ENCODE data around the gene RXRA.
"Not testable (repeated sequence)": the region's sequence is repeated elsewhere in the genome, so short reads cannot be mapped to it uniquely, and the experiment has no call there.

RXRA gene

GRCh38 chr9:134294153-134295071 is 31.8 kb upstream of the RXRA start:
- DNase-seq (ENCODE audit: low read depth) = no peak

- no peak for DNase-seq (ENCODE audit: low read depth)
These were observed 31.0 kb upstream of the RXRA start for GRCh38 chr9:134295101-134295745.

GRCh38 chr9:134295746-134296250 is 30.5 kb upstream of the RXRA start:
- DNase-seq (ENCODE audit: low read depth) = no peak

GRCh38 chr9:134296301-134297082 is 29.8 kb upstream of the RXRA start:
- no peak for DNase-seq (ENCODE audit: low read depth)

- no peak for DNase-seq (ENCODE audit: low read depth)
These were observed 29.2 kb upstream of the RXRA start for GRCh38 chr9:134297083-134297410.

GRCh38 chr9:134297576-134297975 is 28.7 kb upstream of the RXRA start:
- no peak for DNase-seq (ENCODE audit: low read depth)

GRCh38 chr9:134298000-134298399 is 28.3 kb upstream of the RXRA start:
- DNase-seq (ENCODE audit: low read depth) = no peak

- no peak for DNase-seq (ENCODE audit: low read depth)
These were observed 27.2 kb upstream of the RXRA start for GRCh38 chr9:134299068-134299467.

GRCh38 chr9:134299883-134300282 is 26.4 kb upstream of the RXRA start:
- no peak for DNase-seq (ENCODE audit: low read depth)

GRCh38 chr9:134301387-134302129 is 24.7 kb upstream of the RXRA start:
- DNase-seq (ENCODE audit: low read depth) = peak; percentile 52

GRCh38 chr9:134302130-134302817 is 24.0 kb upstream of the RXRA start:
- no peak for DNase-seq (ENCODE audit: low read depth)

GRCh38 chr9:134303601-134304000 is 22.7 kb upstream of the RXRA start:
- DNase-seq (ENCODE audit: low read depth) = no peak

- DNase-seq (ENCODE audit: low read depth) = no peak
These were observed 22.0 kb upstream of the RXRA start for GRCh38 chr9:134304261-134304660.

- no peak for DNase-seq (ENCODE audit: low read depth)
These were observed 21.6 kb upstream of the RXRA start for GRCh38 chr9:134304690-134305089.

- DNase-seq (ENCODE audit: low read depth) = no peak
These were observed 20.7 kb upstream of the RXRA start for GRCh38 chr9:134305533-134305932.

- not testable (repeated sequence) for DNase-seq (ENCODE audit: low read depth)
These were observed 20.2 kb upstream of the RXRA start for GRCh38 chr9:134306042-134306441.

GRCh38 chr9:134306636-134307600 is 19.3 kb upstream of the RXRA start:
- DNase-seq (ENCODE audit: low read depth) = no peak

GRCh38 chr9:134307674-134308638 is 18.3 kb upstream of the RXRA start:
- no peak for DNase-seq (ENCODE audit: low read depth)

Measured in stimulated activated CD8-positive, alpha-beta memory T cell treated with anti-CD3 and anti-CD28 coated beads, Interleukin-12 subunit alpha, Interleukin-12 subunit beta, amount 100 ng/mL, for 4 hours (primary cell).